ENCODE measurements around the gene LRRC32.

The LRRC32 gene

GRCh38 chr11:76661834-76662434 is 8.6 kb downstream of the LRRC32 start:
- no peak for DNase-seq

- DNase-seq, result no peak
Measured at GRCh38 chr11:76661306-76661751, 9.2 kb downstream of the LRRC32 start.

GRCh38 chr11:76660533-76661305 is 9.8 kb downstream of the LRRC32 start:
- no peak for DNase-seq

GRCh38 chr11:76659672-76660532 is 10.6 kb downstream of the LRRC32 start:
- DNase-seq, result no peak

GRCh38 chr11:76658651-76659650 is 11.6 kb downstream of the LRRC32 start:
- DNase-seq, result no peak

- DNase-seq, result no peak
Measured at GRCh38 chr11:76658231-76658630, 12.3 kb downstream of the LRRC32 start.

GRCh38 chr11:76657187-76658170 is 13.1 kb downstream of the LRRC32 start:
- no peak for DNase-seq

- no peak for DNase-seq
Measured at GRCh38 chr11:76656571-76657081, 13.9 kb downstream of the LRRC32 start.

GRCh38 chr11:76656050-76656531 is 14.5 kb downstream of the LRRC32 start:
- DNase-seq, result no peak

- DNase-seq, result no peak
Measured at GRCh38 chr11:76655501-76656049, 15.0 kb downstream of the LRRC32 start.

GRCh38 chr11:76654980-76655379 is 15.6 kb downstream of the LRRC32 start:
- no peak for DNase-seq

GRCh38 chr11:76654298-76654851 is 16.2 kb downstream of the LRRC32 start:
- DNase-seq, result no peak

- no peak for DNase-seq
Measured at GRCh38 chr11:76653674-76654284, 16.8 kb downstream of the LRRC32 start.

- DNase-seq, result no peak
Measured at GRCh38 chr11:76653012-76653673, 17.4 kb downstream of the LRRC32 start.

GRCh38 chr11:76649851-76650372 is 20.6 kb downstream of the LRRC32 start:
- no peak for DNase-seq

- no peak for DNase-seq
Measured at GRCh38 chr11:76649011-76649410, 21.5 kb downstream of the LRRC32 start.

- no peak for DNase-seq
Measured at GRCh38 chr11:76648061-76648460, 22.5 kb downstream of the LRRC32 start.

GRCh38 chr11:76646882-76647534 is 23.5 kb downstream of the LRRC32 start:
- no peak for DNase-seq

All from activated naive CD4-positive, alpha-beta T cell treated with Interleukin-2 at 50 U/mL for 16 hours (primary cell).